Memory B cell (primary cell): ENCODE results near the gene C2orf42.
A peak's percentile ranks its signal among the peaks of the same experiment; 100 is the strongest.
"Not testable (repeated sequence)": the region's sequence is repeated elsewhere in the genome, so short reads cannot be mapped to it uniquely, and the experiment has no call there.

ENCODE experiments used
- ATAC-seq: fragments of 150-1000 bp; cut with Tn5 transposase; 2 replicates; pipeline ENCODE4 v1.10.0; 2021; ENCODE audit warnings: low read depth, mild to moderate bottlenecking, moderate library complexity
- DNase-seq, 2 donors: peaks; one replicate each; pipeline ENCODE4 v3.0.0; 2022; ENCODE audit warnings: low spot score in 2 of 2
- H3K27ac Mint-ChIP-seq: one replicate; pipeline ENCODE4 v1.8.0; 2022; ENCODE audit warnings: mild to moderate bottlenecking, moderate library complexity, mixed read lengths
- H3K27me3 Mint-ChIP-seq: one replicate; pipeline ENCODE4 v1.8.0; 2022; ENCODE audit warnings: mixed read lengths
- H3K36me3 Mint-ChIP-seq: one replicate; pipeline ENCODE4 v1.8.0; 2022; ENCODE audit warnings: mild to moderate bottlenecking, mixed read lengths
- H3K4me1 Mint-ChIP-seq: one replicate; pipeline ENCODE4 v1.8.0; 2022; ENCODE audit warnings: mixed read lengths
- H3K4me3 Mint-ChIP-seq: one replicate; pipeline ENCODE4 v1.8.0; 2022; ENCODE audit warnings: mild to moderate bottlenecking, moderate library complexity, mixed read lengths
- H3K9me3 Mint-ChIP-seq: one replicate; pipeline ENCODE4 v1.8.0; 2022; ENCODE audit warnings: mixed read lengths

C2orf42 gene

GRCh38 chr2:70132244-70133126 is 58.3 kb downstream of the C2orf42 start:
- Mint-ChIP-seq H3K4me3 (peak overlapping the region; percentile 85), H3K9me3 (no peaks in the 10 kb centered on the region), H3K36me3 (peaks cover 2% of the 10 kb centered on the region), H3K4me1 (peaks cover 44% of the 10 kb centered on the region), H3K27ac (peak overlapping the region; percentile 95), H3K27me3 (no peaks in the 10 kb centered on the region)
- ATAC-seq (peak; percentile 70), DNase-seq (peak in 1 of 2 donors; percentile 28)

GRCh38 chr2:70131344-70132143 is 59.3 kb downstream of the C2orf42 start:
- not testable (repeated sequence) for H3K27me3 Mint-ChIP-seq, H3K9me3 Mint-ChIP-seq, H3K36me3 Mint-ChIP-seq, ATAC-seq, DNase-seq
- Mint-ChIP-seq H3K4me3 (peak overlapping the region; percentile 84), H3K27ac (peak overlapping the region; percentile 95), H3K4me1 (peaks cover 42% of the 10 kb centered on the region)

- no peak for DNase-seq
- Mint-ChIP-seq H3K4me3 (no peak overlapping the region), H3K27ac (peak overlapping the region; percentile 22), H3K4me1 (peaks cover 36% of the 10 kb centered on the region), H3K27me3 (no peaks in the 10 kb centered on the region), H3K9me3 (no peaks in the 10 kb centered on the region), H3K36me3 (peaks cover 4% of the 10 kb centered on the region)
- ATAC-seq = no peak
Observed at GRCh38 chr2:70128005-70128404, 62.8 kb downstream of the C2orf42 start.

DNA sequence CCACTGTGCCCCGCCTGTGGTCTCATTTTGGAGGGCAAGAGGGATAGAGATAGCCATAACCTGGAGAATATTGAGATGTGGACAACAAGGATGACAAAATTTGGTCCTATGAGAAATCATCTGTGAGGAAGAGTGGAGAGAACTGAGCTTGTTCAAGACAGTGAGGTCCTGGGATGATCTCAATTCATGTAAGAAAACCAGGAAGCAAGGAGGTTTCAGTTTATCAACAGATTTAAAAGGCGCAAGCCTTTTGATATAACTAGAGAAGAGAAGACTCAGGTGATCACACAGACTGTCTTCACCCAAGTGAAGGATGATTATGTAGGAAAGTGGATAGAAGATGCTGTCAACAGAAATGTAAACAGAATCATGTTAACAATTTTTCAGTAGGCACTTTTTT is 64.4 kb downstream of the C2orf42 start:
- peak overlapping the region; percentile 81 for H3K4me3 Mint-ChIP-seq
- H3K4me1 Mint-ChIP-seq = peaks cover 34% of the 10 kb centered on the region
- ATAC-seq (no peak), DNase-seq (no peak)
- H3K27me3 Mint-ChIP-seq = no peaks in the 10 kb centered on the region
- peak overlapping the region; percentile 100 for H3K27ac Mint-ChIP-seq
- no peaks in the 10 kb centered on the region for H3K9me3 Mint-ChIP-seq
- peaks cover 4% of the 10 kb centered on the region for H3K36me3 Mint-ChIP-seq

DNA sequence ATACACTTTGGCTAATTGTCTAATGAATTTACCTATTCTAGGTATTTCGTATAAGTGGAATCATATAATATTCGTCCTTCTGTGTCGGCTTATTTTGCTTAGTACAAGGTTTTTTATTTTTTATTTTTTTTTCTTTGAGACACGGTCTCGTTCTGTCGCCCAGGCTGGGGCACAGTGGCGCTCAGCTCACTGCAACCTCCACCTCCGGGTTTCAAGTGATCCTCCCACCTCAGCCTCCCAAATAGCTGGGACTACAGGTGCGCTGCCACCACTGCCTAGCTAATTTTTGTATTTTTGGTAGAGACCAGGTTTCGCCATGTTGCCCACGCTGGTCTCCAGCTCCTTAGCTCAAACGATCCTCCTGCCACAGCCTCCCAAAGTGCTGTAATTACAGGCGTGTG is 65.3 kb downstream of the C2orf42 start:
- no peaks in the 10 kb centered on the region for H3K9me3 Mint-ChIP-seq
- DNase-seq = no peak
- peak overlapping the region; percentile 95 for H3K4me3 Mint-ChIP-seq
- H3K4me1 Mint-ChIP-seq = peaks cover 37% of the 10 kb centered on the region
- peak overlapping the region; percentile 100 for H3K27ac Mint-ChIP-seq
- ATAC-seq = no peak
- H3K27me3 Mint-ChIP-seq = no peaks in the 10 kb centered on the region
- H3K36me3 Mint-ChIP-seq = peaks cover 4% of the 10 kb centered on the region

DNA sequence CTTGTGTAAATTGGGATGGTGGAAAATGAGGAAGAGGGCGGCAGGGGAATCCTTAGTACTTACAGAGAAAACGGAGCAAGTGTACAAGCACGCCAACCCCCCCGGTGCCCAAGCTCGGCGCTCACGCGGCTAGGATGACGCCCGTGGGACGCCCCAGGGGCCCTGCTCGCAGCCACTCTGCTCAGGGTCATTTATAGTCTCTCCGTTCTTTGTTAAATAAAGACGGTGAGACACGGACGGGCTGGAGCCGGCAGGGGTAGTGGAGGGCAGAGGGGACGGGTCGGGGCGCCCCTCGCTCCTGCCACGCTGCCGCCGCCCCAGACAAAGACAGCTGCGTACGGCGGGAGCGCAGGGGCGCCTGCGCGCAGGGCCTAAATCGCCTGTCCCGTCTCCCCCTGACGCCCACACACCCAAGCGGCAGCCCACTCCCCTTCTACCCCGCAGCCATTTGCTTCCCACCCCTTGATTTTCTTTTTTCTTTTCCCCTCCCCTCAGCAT is 65.8 kb downstream of the C2orf42 start:
- DNase-seq (peak; percentile 77 to 85), ATAC-seq (peak; percentile 76)
- no peaks in the 10 kb centered on the region for H3K9me3 Mint-ChIP-seq
- H3K27ac Mint-ChIP-seq = peak overlapping the region; percentile 100
- H3K4me3 Mint-ChIP-seq = peak overlapping the region; percentile 95
- no peaks in the 10 kb centered on the region for H3K27me3 Mint-ChIP-seq
- peaks cover 37% of the 10 kb centered on the region for H3K4me1 Mint-ChIP-seq
- peaks cover 4% of the 10 kb centered on the region for H3K36me3 Mint-ChIP-seq

DNA sequence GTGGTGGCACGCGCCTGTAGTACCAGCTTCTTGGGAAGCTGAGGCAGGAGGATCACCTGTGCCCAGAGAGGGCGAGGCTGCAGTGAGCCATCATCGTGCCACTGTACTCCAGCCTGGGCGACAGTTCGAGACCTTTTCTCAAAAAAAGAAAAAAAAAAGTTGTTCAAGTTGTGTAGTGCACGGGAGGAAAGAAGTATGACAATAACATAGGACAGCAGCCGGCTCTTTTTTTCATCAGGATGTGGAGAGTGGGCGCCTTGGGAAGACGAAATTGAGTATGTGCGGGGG is 67.0 kb downstream of the C2orf42 start:
- Mint-ChIP-seq H3K4me1 (peaks cover 46% of the 10 kb centered on the region), H3K36me3 (peaks cover 2% of the 10 kb centered on the region), H3K4me3 (peak overlapping the region; percentile 95), H3K27me3 (no peaks in the 10 kb centered on the region), H3K27ac (peak overlapping the region; percentile 100), H3K9me3 (peaks cover 2% of the 10 kb centered on the region)
- DNase-seq (no peak), ATAC-seq (no peak)

GRCh38 chr2:70123051-70123828 is 67.6 kb downstream of the C2orf42 start:
- Mint-ChIP-seq H3K27ac (peak overlapping the region; percentile 100), H3K27me3 (no peaks in the 10 kb centered on the region), H3K36me3 (peaks cover 2% of the 10 kb centered on the region), H3K4me1 (peaks cover 47% of the 10 kb centered on the region), H3K9me3 (peaks cover 2% of the 10 kb centered on the region), H3K4me3 (peak overlapping the region; percentile 95)
- DNase-seq (no peak), ATAC-seq (no peak)

- no peaks in the 10 kb centered on the region for H3K27me3 Mint-ChIP-seq
- H3K9me3 Mint-ChIP-seq = peaks cover 2% of the 10 kb centered on the region
- peak overlapping the region; percentile 100 for H3K27ac Mint-ChIP-seq
- DNase-seq (no peak), ATAC-seq (no peak)
- H3K4me3 Mint-ChIP-seq = no peak overlapping the region
- H3K36me3 Mint-ChIP-seq = peaks cover 2% of the 10 kb centered on the region
- peaks cover 44% of the 10 kb centered on the region for H3K4me1 Mint-ChIP-seq
Observed at GRCh38 chr2:70122470-70122869, 68.3 kb downstream of the C2orf42 start.

DNA sequence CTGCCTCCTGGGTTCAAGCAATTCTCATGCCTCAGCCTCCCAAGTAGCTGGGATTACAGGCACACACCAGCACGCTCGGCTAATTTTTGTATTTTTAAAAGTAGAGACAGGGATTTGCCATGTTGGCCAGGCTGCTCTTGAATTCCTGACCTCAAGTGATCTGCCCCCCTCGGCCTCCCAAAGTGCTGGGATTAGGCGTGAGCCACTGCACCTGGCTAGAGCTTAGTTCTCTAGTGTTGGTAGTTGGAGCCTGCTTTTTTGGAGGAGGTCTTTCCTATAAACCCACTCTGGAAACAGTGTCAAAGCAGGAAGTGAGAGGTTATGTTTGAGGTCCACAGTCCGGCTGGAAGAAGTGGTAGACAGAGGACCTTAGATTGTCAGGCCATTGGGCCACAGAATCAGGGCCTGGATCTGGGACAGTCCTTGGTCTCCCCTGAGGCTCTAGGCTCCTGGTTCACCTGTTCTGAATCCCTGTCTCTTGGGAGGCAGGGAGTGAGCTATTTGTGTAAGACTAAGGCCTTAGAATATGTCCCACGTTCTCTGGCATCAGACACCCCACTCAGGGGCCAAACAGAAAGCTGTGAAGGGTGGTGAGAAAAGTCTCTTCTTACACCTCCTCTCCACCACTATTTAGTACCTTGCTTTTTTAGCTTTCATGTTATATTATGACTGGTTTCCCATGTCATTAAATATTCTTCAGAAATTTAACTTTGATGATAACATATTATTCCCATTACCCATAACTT is 69.0 kb downstream of the C2orf42 start:
- H3K27me3 Mint-ChIP-seq = no peaks in the 10 kb centered on the region
- H3K4me3 Mint-ChIP-seq = peak overlapping the region; percentile 58
- peaks cover 47% of the 10 kb centered on the region for H3K4me1 Mint-ChIP-seq
- peaks cover 2% of the 10 kb centered on the region for H3K36me3 Mint-ChIP-seq
- peak overlapping the region; percentile 100 for H3K27ac Mint-ChIP-seq
- DNase-seq (no peak), ATAC-seq (no peak)
- H3K9me3 Mint-ChIP-seq = peaks cover 2% of the 10 kb centered on the region

GRCh38 chr2:70118798-70119454 is 71.9 kb downstream of the C2orf42 start:
- DNase-seq = no peak
- Mint-ChIP-seq H3K4me1 (peaks cover 38% of the 10 kb centered on the region), H3K27me3 (no peaks in the 10 kb centered on the region), H3K4me3 (no peak overlapping the region), H3K36me3 (no peaks in the 10 kb centered on the region), H3K9me3 (peaks cover 2% of the 10 kb centered on the region), H3K27ac (peak overlapping the region; percentile 28)
- no peak for ATAC-seq

GRCh38 chr2:70116936-70117552 is 73.8 kb downstream of the C2orf42 start:
- peaks cover 2% of the 10 kb centered on the region for H3K9me3 Mint-ChIP-seq
- ATAC-seq = no peak
- no peaks in the 10 kb centered on the region for H3K36me3 Mint-ChIP-seq
- no peak overlapping the region for H3K4me3 Mint-ChIP-seq
- DNase-seq = no peak
- no peak overlapping the region for H3K27ac Mint-ChIP-seq
- peaks cover 30% of the 10 kb centered on the region for H3K4me1 Mint-ChIP-seq
- no peaks in the 10 kb centered on the region for H3K27me3 Mint-ChIP-seq
